ENCODE measurements around the gene ERG.

Gene ERG

GRCh38 chr21:38493549-38494250, 4.6 kb downstream of the ERG start:
- no peak for TF ChIP-seq REST (IDR thresholded peaks at IDR 0.05; ENCODE audit: insufficient read depth in 1 of 2, low read depth in 2 of 2, low read length in 2 of 2)

GRCh38 chr21:38492007-38492406, 6.3 kb downstream of the ERG start:
- TF ChIP-seq FOXP2 (optimal IDR thresholded peaks at IDR 0.05; ENCODE audit: borderline replicate concordance, extremely low read depth, extremely low read length, insufficient read depth): no peak
- TF ChIP-seq SIN3A (IDR thresholded peaks at IDR 0.05; ENCODE audit: borderline replicate concordance, insufficient read depth, low read length): no peak
- no peak for TF ChIP-seq POLR2AphosphoS5 (IDR thresholded peaks at IDR 0.05; ENCODE audit: low read depth, low read length)
- TF ChIP-seq REST (IDR thresholded peaks at IDR 0.05; ENCODE audit: insufficient read depth in 1 of 2, low read depth in 2 of 2, low read length in 2 of 2): no peak
- no peak for TF ChIP-seq TAF1 (IDR thresholded peaks at IDR 0.05; ENCODE audit: borderline replicate concordance, insufficient read depth, low read length)

GRCh38 chr21:38491536-38491935, 6.7 kb downstream of the ERG start:
- TF ChIP-seq FOXP2 (optimal IDR thresholded peaks at IDR 0.05; ENCODE audit: borderline replicate concordance, extremely low read depth, extremely low read length, insufficient read depth) (no peak), REST (IDR thresholded peaks at IDR 0.05; ENCODE audit: insufficient read depth in 1 of 2, low read depth in 2 of 2, low read length in 2 of 2) (no peak), TAF1 (IDR thresholded peaks at IDR 0.05; ENCODE audit: borderline replicate concordance, insufficient read depth, low read length) (no peak), POLR2AphosphoS5 (IDR thresholded peaks at IDR 0.05; ENCODE audit: low read depth, low read length) (no peak), SIN3A (IDR thresholded peaks at IDR 0.05; ENCODE audit: borderline replicate concordance, insufficient read depth, low read length) (no peak)

- TF ChIP-seq REST (IDR thresholded peaks at IDR 0.05; ENCODE audit: insufficient read depth in 1 of 2, low read depth in 2 of 2, low read length in 2 of 2) (no peak), FOXP2 (optimal IDR thresholded peaks at IDR 0.05; ENCODE audit: borderline replicate concordance, extremely low read depth, extremely low read length, insufficient read depth) (no peak), POLR2AphosphoS5 (IDR thresholded peaks at IDR 0.05; ENCODE audit: low read depth, low read length) (no peak), TAF1 (IDR thresholded peaks at IDR 0.05; ENCODE audit: borderline replicate concordance, insufficient read depth, low read length) (no peak), SIN3A (IDR thresholded peaks at IDR 0.05; ENCODE audit: borderline replicate concordance, insufficient read depth, low read length) (no peak)
Measured at GRCh38 chr21:38490411-38491020, 7.8 kb downstream of the ERG start.
